OCI-LY1 (cell line): ENCODE results near the gene PVRIG.
"Not testable (repeated sequence)": the region's sequence is repeated elsewhere in the genome, so short reads cannot be mapped to it uniquely, and the experiment has no call there.

Experiments
- H2AFZ ChIP-seq: fragments of 200-600 bp; sonication (generic), shearing (Covaris generic); 2 replicates; pipeline ENCODE4 v1.6.0; 2014; ENCODE audit warnings: antibody characterized with exemption, mild to moderate bottlenecking, low read length
- H3F3A ChIP-seq: fragments of 200-600 bp; sonication (generic), shearing (Covaris generic); 2 replicates; pipeline ENCODE4 v1.6.0; 2014; ENCODE audit warnings: mild to moderate bottlenecking, antibody characterized with exemption, low read length, moderate library complexity; ENCODE audit not compliant: insufficient read depth
- H3K27ac ChIP-seq: fragments of 200-600 bp; sonication (generic); 2 replicates; pipeline ENCODE4 v1.5.1; 2014; ENCODE audit warnings: low read length, mixed run types, mild to moderate bottlenecking, low read depth; ENCODE audit not compliant: poor library complexity, severe bottlenecking
- H3K27me3 ChIP-seq: fragments of 200-600 bp; sonication (generic); 2 replicates; pipeline ENCODE4 v1.6.0; 2014; ENCODE audit warnings: antibody characterized with exemption, mild to moderate bottlenecking, low read length, moderate library complexity; ENCODE audit not compliant: insufficient read depth
- H3K36me3 ChIP-seq: fragments of 200-600 bp; sonication (generic); 2 replicates; pipeline ENCODE4 v1.6.1; 2014; ENCODE audit warnings: mild to moderate bottlenecking, antibody characterized with exemption, low read length, moderate library complexity, mixed read lengths; ENCODE audit not compliant: insufficient read depth
- H3K4me1 ChIP-seq: fragments of 200-600 bp; sonication (generic); 2 replicates; pipeline ENCODE4 v1.5.1; 2014; ENCODE audit warnings: mild to moderate bottlenecking, low read length, moderate library complexity; ENCODE audit not compliant: insufficient read depth, severe bottlenecking
- H3K4me2 ChIP-seq: fragments of 200-600 bp; sonication (generic), shearing (Covaris generic); 2 replicates; pipeline ENCODE4 v1.6.1; 2014; ENCODE audit warnings: low read length
- H3K4me3 ChIP-seq: fragments of 200-600 bp; sonication (generic); 2 replicates; pipeline ENCODE4 v1.5.1; 2014; ENCODE audit warnings: low read length, low read depth, mild to moderate bottlenecking, mixed read lengths; ENCODE audit not compliant: poor library complexity, severe bottlenecking
- H3K79me2 ChIP-seq: fragments of 200-600 bp; shearing (Covaris generic); 2 replicates; pipeline ENCODE4 v1.6.1; 2016; ENCODE audit warnings: mixed run types, low read length, mixed read lengths; ENCODE audit not compliant: insufficient read depth
- H3K9ac ChIP-seq: fragments of 200-600 bp; sonication (generic), shearing (Covaris generic); 2 replicates; pipeline ENCODE4 v1.6.1; 2014; ENCODE audit warnings: mild to moderate bottlenecking, low read length, mixed read lengths
- H3K9me2 ChIP-seq: fragments of 200-600 bp; sonication (generic), shearing (Covaris generic); 2 replicates; pipeline ENCODE4 v1.6.1; 2014; ENCODE audit warnings: low read depth, mild to moderate bottlenecking, low read length, mixed read lengths
- H3K9me3 ChIP-seq: fragments of 200-600 bp; shearing (Covaris generic); 2 replicates; pipeline ENCODE4 v1.6.1; 2014; ENCODE audit warnings: low read length, mixed read lengths
- H4K20me1 ChIP-seq: fragments of 200-600 bp; sonication (generic), shearing (Covaris generic); 2 replicates; pipeline ENCODE4 v1.6.0; 2016; ENCODE audit warnings: mild to moderate bottlenecking, low read length; ENCODE audit not compliant: insufficient read depth
- CTCF ChIP-seq: fragments of 200-600 bp; sonication (generic), shearing (Covaris generic); IDR thresholded peaks from 2 replicates; pipeline ENCODE4 v1.5.1; 2017; ENCODE audit warnings: mild to moderate bottlenecking, antibody characterized with exemption, low read length, moderate library complexity, mixed read lengths
- EZH2 ChIP-seq: fragments of 200-600 bp; sonication (generic), shearing (Covaris generic); IDR thresholded peaks from 2 replicates; pipeline ENCODE4 v1.8.0; 2017; ENCODE audit warnings: borderline replicate concordance, mixed run types, mild to moderate bottlenecking, antibody characterized with exemption, low read length, moderate library complexity, mixed read lengths

PVRIG gene

DNA sequence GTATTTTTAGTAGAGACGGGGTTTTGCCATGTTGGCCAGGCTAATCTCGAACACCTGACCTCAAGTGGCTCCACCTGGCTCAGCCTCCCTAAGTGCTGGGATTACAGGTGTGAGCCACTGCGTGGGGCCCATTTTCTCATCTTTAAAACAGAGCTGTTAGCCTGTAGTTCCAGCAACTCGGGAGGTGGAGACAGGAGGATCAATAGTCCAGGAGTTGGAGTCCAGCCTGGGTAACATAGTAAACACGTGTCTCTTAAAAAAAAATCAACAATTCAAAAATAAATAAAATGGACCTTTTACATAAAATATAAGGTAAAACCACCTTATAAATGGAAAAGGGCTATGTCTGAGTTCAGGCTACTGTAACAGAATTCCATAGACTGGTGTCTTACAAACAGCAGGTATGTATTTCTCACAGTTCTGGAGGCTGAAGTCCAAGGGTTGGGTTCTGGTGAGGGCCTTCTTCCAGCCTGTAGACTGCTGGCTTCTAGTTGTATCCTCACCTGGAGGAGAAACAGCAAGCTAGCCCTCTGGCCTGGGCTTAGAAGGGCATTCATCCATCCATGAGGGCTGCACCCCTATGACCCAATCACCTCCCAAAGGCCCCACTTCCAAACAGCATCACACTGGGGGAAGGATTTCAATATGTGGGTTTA, 7.0 kb upstream of the PVRIG start:
- H3K4me3 ChIP-seq: no peak overlapping the region
- no peak overlapping the region for H3K9ac ChIP-seq
- H3K4me2 ChIP-seq: no peak overlapping the region

GRCh38 chr7:100213672-100214071, 6.1 kb upstream of the PVRIG start:
- H3K4me2 ChIP-seq: no peak overlapping the region
- no peak overlapping the region for H3K9ac ChIP-seq
- H2AFZ ChIP-seq: no peak overlapping the region
- H3K27ac ChIP-seq: no peak overlapping the region
- no peaks in the 10 kb centered on the region for H3F3A ChIP-seq
- H3K27me3 ChIP-seq: no peaks in the 10 kb centered on the region
- no peaks in the 10 kb centered on the region for H3K36me3 ChIP-seq
- H3K79me2 ChIP-seq: no peaks in the 10 kb centered on the region
- no peaks in the 10 kb centered on the region for H3K9me2 ChIP-seq
- TF ChIP-seq CTCF (no peak), EZH2 (no peak)
- no peak overlapping the region for H3K4me3 ChIP-seq
- peaks cover 53% of the 10 kb centered on the region for H3K4me1 ChIP-seq
- no peaks in the 10 kb centered on the region for H3K9me3 ChIP-seq
- H4K20me1 ChIP-seq: no peaks in the 10 kb centered on the region

More for the DNA sequence above, 7.0 kb upstream of the PVRIG start:
- Histone ChIP-seq H3K36me3 (no peaks in the 10 kb centered on the region), H2AFZ (no peak overlapping the region), H3K9me2 (no peaks in the 10 kb centered on the region), H4K20me1 (no peaks in the 10 kb centered on the region), H3K9me3 (no peaks in the 10 kb centered on the region), H3K27me3 (no peaks in the 10 kb centered on the region), H3K27ac (no peak overlapping the region), H3K4me1 (peaks cover 48% of the 10 kb centered on the region), H3K79me2 (no peaks in the 10 kb centered on the region), H3F3A (no peaks in the 10 kb centered on the region)
- TF ChIP-seq CTCF (no peak), EZH2 (no peak)

DNA sequence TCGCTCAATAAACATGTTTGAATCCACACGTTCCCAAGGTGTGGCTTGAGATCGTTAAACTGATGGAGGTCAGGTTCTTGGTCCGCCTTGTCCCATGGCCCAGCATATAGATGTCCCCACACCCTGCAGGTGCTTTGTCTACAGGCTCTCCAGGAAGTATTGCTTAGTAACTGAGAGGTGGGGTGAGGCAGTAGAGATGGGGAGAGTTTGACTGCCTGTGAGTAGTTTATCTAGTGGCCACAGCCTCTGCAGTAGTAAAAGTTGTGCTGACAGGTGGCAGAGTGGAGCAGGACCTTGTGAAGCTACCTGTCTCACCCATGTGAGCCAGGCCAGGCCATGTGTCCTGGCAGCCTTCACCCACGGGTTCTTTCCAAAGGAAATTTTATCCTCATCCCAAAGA, 5.4 kb upstream of the PVRIG start:
- Histone ChIP-seq H3K27ac (peak overlapping the region; percentile 12), H3K4me1 (peaks cover 60% of the 10 kb centered on the region)
- not testable (repeated sequence) for H4K20me1 ChIP-seq, H3K4me3 ChIP-seq, H3K36me3 ChIP-seq, H3K4me2 ChIP-seq, H3K9ac ChIP-seq, H3K27me3 ChIP-seq, H3K9me2 ChIP-seq, H3K9me3 ChIP-seq, H2AFZ ChIP-seq, H3K79me2 ChIP-seq, H3F3A ChIP-seq
- peak; percentile 21; the same call in 1 of the 2 replicates for TF ChIP-seq CTCF
